ENCODE data around the gene FILIP1L. TPM values are rescaled to one million over a fixed set of nuclear protein-coding genes. Genes with fewer than 3 reads are reported as not detected.
A peak's percentile ranks its signal among the peaks of the same experiment; 100 is the strongest.

The FILIP1L gene
- total and polyA plus RNA-seq, 8 donors = 10.6 to 98.4 (median 57.0) TPM

DNA sequence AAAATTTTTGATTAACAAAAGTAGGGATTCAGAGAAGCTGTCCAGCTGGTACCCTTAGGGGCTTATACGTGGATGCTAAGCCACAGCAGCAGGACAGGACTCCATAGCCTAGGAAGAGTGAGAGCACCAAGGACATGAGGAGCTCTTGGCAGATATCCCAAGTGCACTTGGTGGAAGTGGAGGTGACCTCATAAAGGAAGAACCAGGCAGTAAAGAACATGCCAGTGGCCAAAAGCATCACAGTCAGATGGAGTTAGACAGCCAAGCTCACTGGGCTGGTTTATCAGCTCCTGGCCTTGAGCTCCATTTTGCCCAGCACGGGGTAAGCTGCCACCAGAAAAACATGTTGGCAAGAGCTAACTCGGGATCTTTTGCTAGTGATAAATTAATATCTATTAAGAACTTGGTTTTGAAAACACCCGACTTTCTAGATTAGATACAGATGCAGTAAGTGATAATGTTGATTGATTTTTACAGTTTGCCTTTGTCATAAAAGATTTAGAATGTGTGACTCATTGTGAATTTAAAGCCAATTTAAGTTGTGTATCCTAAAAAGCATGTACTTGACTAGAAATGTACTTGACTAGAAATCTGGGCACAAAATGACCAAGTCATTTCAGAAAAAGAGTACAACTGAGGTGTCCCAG lies 188.6 kb downstream of the FILIP1L start:
- H3K27me3 ChIP-seq = no peaks in the 10 kb centered on the region
- DNase-seq = peak; percentile 30 to 77
- H3K4me3 ChIP-seq = no peak overlapping the region
- TF ChIP-seq POLR2AphosphoS5 (IDR thresholded peaks at IDR 0.05) = peak in 2 of 3 donors; percentile 7 to 55
- TF ChIP-seq, protein P1, sequence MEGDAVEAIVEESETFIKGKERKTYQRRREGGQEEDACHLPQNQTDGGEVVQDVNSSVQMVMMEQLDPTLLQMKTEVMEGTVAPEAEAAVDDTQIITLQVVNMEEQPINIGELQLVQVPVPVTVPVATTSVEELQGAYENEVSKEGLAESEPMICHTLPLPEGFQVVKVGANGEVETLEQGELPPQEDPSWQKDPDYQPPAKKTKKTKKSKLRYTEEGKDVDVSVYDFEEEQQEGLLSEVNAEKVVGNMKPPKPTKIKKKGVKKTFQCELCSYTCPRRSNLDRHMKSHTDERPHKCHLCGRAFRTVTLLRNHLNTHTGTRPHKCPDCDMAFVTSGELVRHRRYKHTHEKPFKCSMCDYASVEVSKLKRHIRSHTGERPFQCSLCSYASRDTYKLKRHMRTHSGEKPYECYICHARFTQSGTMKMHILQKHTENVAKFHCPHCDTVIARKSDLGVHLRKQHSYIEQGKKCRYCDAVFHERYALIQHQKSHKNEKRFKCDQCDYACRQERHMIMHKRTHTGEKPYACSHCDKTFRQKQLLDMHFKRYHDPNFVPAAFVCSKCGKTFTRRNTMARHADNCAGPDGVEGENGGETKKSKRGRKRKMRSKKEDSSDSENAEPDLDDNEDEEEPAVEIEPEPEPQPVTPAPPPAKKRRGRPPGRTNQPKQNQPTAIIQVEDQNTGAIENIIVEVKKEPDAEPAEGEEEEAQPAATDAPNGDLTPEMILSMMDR (IDR thresholded peaks at IDR 0.05) = no peak
- TF ChIP-seq EP300 (IDR thresholded peaks at IDR 0.05) = no peak
- TF ChIP-seq POLR2A (IDR thresholded peaks at IDR 0.05) = no peak
- 38 to 50% (median 40%) methylated on average over 4 of the region's 4 CpGs for WGBS, 5 donors
- H3K27ac ChIP-seq = peak overlapping the region in 2 of 5 donors; percentile 12 to 47
- no peaks in the 10 kb centered on the region for H3K36me3 ChIP-seq
- peaks cover 12 to 55% (median 35%) of the 10 kb centered on the region in 4 donors for H3K4me1 ChIP-seq
- intact Hi-C loops (cut with DNase I; ENCODE audit: low total_unique reads) = no loop called here
- no peaks in the 10 kb centered on the region for H3K9me3 ChIP-seq

DNA sequence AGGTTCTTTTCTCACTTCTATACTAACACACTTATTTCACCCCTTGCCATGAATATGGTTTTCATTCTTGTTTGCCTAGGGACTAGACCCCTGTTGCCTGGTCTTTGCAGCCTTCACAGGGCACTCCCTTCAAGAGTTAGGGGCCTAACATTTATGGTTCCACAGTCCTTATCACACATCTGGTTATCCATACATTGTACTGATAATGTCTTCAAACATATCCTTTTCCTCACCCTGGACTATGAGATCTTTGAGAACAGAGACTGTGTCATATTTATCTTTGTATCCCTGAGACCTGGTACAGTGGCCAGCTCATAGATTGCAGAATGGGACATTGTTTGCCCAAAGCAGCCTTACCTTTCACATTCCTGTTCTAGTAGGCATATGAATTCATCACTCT lies 190.4 kb downstream of the FILIP1L start:
- Histone ChIP-seq H3K27ac (no peak overlapping the region), H3K9me3 (no peaks in the 10 kb centered on the region), H3K4me1 (peaks cover 7 to 56% (median 39%) of the 10 kb centered on the region in 4 donors), H3K4me3 (no peak overlapping the region), H3K36me3 (no peaks in the 10 kb centered on the region), H3K27me3 (no peaks in the 10 kb centered on the region)
- no peak for DNase-seq
- intact Hi-C loops (cut with DNase I; ENCODE audit: low total_unique reads) = no loop called here
- TF ChIP-seq POLR2A (IDR thresholded peaks at IDR 0.05) = no peak
- TF ChIP-seq EP300 (IDR thresholded peaks at IDR 0.05) = no peak
- TF ChIP-seq POLR2AphosphoS5 (IDR thresholded peaks at IDR 0.05) = no peak
- TF ChIP-seq, protein P1 (IDR thresholded peaks at IDR 0.05) = no peak

DNA sequence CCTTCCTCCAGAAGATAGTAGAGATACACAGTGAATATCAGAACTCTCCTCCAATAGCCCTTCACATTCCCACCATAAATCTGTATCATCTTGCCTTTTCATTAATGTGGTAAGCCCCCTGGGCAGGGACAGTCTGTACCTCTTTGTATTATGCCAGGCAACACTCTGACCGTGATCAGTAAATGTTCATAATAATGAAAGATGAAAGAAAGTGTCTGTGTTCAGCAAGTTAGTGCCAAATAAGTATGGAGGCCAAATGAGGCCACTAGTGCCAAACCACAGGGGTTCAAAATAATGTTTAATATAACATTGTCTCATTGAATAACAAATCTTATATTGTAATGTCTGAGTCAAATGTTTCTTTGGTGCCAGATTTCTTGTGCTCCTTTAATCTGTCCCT lies 192.3 kb downstream of the FILIP1L start:
- 82 to 92% (median 83%) methylated on average over 1 of the region's 1 CpG for WGBS, 5 donors
- intact Hi-C loops (cut with DNase I; ENCODE audit: low total_unique reads) = no loop called here
- no peak overlapping the region for H3K4me3 ChIP-seq
- H3K9me3 ChIP-seq = no peaks in the 10 kb centered on the region
- H3K4me1 ChIP-seq = peaks cover 7 to 46% (median 31%) of the 10 kb centered on the region in 4 donors
- TF ChIP-seq EP300 (IDR thresholded peaks at IDR 0.05) (no peak), POLR2AphosphoS5 (IDR thresholded peaks at IDR 0.05) (no peak), POLR2A (IDR thresholded peaks at IDR 0.05) (no peak)
- TF ChIP-seq, protein P1 (IDR thresholded peaks at IDR 0.05) = no peak
- peak overlapping the region in 2 of 5 donors; percentile 72 to 76 for H3K27ac ChIP-seq
- no peak for DNase-seq
- no peaks in the 10 kb centered on the region for H3K36me3 ChIP-seq
- H3K27me3 ChIP-seq = no peaks in the 10 kb centered on the region

DNA sequence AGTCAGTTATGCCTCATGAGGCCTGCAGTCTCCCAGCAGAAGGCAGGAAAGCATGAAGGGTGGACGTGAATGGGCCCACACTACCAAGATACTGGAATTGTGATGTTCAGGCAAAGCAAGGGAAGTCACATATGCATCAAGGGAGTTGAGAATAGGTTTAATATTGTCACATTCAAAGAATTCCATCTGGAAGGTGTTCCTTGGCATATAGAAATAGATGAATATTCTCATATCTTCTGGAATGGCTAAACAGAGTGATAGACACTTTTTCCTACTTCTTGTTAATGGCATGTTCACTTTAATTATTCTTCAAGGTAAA lies 193.0 kb downstream of the FILIP1L start:
- 81 to 87% (median 83%) methylated on average over 1 of the region's 1 CpG for WGBS, 5 donors
- no peak overlapping the region for H3K4me3 ChIP-seq
- no peaks in the 10 kb centered on the region for H3K27me3 ChIP-seq
- intact Hi-C loops (cut with DNase I; ENCODE audit: low total_unique reads) = no loop called here
- TF ChIP-seq POLR2AphosphoS5 (IDR thresholded peaks at IDR 0.05) (no peak), POLR2A (IDR thresholded peaks at IDR 0.05) (no peak), EP300 (IDR thresholded peaks at IDR 0.05) (no peak)
- TF ChIP-seq, protein P1 (IDR thresholded peaks at IDR 0.05) = no peak
- DNase-seq = no peak
- H3K27ac ChIP-seq = peak overlapping the region; percentile 50 to 80 (median 72)
- H3K36me3 ChIP-seq = no peaks in the 10 kb centered on the region
- no peaks in the 10 kb centered on the region for H3K9me3 ChIP-seq
- H3K4me1 ChIP-seq = peaks cover 7 to 44% (median 31%) of the 10 kb centered on the region in 4 donors

Measured in stomach (tissue), 9 donors.